T follicular helper cell (primary cell): ENCODE data around the gene ADRA1B.
A peak's percentile ranks its signal among the peaks of the same experiment; 100 is the strongest.
"Not testable (repeated sequence)": the region's sequence is repeated elsewhere in the genome, so short reads cannot be mapped to it uniquely, and the experiment has no call there.

Experiments used
- DNase-seq: peaks from one replicate; pipeline ENCODE4 v3.0.0-alpha.2; 2020; ENCODE audit warnings: low read depth

Gene ADRA1B

DNA sequence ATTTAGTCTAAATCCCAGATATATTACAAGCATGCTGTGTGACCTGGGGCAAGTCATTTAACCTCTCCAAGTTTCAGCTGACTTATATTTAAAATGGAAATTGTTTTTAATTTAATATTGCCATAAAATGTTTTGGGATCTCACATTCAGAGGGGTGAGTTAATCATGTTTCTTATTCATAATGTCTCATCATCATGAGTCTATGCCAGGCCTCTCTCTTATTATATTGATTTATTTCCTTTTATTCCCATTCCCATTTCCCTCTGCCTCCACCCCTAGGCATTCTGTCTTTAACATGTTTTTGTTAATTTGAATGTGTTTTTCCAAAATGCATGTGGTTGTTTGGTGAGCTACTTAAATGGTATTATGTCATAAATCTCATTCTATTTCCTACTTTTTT lies 53.7 kb downstream of the ADRA1B start:
- no peak for DNase-seq

- DNase-seq: no peak
These were observed 54.8 kb downstream of the ADRA1B start for GRCh38 chr5:159971038-159971437.

DNA sequence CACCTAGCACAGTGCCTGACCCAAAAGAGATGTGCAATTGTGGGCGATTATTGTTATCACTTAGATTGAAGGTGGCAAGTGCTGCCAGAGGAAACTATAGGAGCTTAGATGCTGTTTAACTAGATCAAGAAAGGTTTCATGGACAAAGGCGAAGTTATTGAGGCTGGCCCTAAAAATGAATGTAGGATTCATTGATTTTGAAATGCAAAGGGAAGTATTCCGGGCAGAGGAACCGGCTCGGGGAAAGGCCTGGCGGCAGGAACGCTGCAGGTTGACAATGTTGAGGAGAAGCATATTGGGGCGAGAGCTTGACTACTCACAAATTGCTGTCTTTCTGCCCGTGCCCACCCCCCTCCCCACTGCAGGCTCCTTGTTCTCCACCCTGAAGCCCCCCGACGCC lies 55.2 kb downstream of the ADRA1B start:
- DNase-seq: no peak

DNA sequence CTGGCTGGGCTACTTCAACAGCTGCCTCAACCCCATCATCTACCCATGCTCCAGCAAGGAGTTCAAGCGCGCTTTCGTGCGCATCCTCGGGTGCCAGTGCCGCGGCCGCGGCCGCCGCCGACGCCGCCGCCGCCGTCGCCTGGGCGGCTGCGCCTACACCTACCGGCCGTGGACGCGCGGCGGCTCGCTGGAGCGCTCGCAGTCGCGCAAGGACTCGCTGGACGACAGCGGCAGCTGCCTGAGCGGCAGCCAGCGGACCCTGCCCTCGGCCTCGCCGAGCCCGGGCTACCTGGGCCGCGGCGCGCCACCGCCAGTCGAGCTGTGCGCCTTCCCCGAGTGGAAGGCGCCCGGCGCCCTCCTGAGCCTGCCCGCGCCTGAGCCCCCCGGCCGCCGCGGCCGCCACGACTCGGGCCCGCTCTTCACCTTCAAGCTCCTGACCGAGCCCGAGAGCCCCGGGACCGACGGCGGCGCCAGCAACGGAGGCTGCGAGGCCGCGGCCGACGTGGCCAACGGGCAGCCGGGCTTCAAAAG lies 55.7 kb downstream of the ADRA1B start:
- DNase-seq: no peak

DNA sequence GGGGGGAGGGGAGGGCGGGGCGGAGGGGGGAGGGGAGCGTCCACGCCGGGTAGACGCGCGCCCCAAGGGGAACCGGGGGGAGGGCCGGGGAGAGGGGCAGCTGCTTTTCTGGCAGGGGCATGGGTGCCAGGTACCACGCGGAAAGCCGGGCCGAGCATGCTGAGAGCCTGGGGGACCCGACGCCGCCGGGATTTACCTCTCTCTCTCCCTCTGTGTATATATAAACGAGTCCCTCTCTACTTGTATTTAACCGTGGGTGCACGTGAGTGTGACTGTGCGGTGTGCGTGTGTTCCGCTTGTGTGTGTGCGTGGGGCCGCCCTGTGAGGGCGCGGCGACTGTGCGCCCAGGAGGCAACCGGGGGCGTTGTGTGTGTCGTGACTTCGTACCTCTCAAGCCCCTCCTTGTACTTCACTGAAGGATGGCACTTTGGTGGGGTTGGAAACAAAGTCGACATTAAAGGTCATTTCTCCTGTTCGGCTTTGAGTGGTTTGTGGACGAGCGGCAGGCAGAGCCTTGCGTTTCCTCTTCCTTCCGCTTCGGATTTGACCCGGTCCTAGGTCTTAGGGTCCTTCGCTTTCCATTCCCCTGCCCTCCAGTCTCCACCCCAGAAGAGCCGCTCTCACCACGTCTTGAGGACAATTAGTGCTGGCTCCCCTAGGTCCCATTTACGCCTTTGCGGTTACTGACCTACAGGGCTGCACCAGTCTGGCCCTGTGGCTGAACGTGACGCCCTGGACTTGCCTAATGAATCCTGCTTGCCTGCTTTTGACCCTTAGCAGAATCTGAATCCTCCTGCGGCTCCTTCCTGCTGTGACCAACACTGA lies 56.5 kb downstream of the ADRA1B start:
- no peak for DNase-seq

DNA sequence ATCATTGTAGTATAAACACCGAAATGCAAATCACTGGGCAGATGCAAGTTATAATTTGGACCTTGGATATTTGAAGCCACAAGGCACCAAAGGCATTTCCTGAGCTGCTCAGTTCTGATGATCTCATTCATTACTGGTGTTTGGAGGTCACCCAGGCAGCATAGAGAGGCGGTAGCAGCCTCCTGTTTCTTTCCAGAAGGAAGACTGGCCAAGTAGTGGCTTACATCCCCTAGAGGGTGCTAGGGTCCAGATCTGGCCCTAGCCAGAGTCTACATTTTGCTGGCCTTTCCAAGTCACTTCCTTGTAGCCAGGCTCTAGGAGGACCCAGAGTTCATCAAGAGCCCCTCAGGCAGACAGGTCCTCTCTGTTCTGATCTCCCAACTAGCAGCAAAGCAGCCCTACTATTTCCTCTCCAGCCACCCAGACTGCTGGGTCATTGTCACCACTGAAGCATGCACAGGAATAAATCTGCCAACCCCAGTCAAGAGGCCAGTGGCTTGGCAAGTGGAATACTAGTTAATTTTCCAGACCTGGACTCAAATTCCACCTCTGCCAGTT lies 59.3 kb downstream of the ADRA1B start:
- no peak for DNase-seq

- no peak for DNase-seq
These were observed 60.6 kb downstream of the ADRA1B start for GRCh38 chr5:159976921-159977320.

GRCh38 chr5:159978358-159978757 lies 62.1 kb downstream of the ADRA1B start:
- DNase-seq: no peak

DNA sequence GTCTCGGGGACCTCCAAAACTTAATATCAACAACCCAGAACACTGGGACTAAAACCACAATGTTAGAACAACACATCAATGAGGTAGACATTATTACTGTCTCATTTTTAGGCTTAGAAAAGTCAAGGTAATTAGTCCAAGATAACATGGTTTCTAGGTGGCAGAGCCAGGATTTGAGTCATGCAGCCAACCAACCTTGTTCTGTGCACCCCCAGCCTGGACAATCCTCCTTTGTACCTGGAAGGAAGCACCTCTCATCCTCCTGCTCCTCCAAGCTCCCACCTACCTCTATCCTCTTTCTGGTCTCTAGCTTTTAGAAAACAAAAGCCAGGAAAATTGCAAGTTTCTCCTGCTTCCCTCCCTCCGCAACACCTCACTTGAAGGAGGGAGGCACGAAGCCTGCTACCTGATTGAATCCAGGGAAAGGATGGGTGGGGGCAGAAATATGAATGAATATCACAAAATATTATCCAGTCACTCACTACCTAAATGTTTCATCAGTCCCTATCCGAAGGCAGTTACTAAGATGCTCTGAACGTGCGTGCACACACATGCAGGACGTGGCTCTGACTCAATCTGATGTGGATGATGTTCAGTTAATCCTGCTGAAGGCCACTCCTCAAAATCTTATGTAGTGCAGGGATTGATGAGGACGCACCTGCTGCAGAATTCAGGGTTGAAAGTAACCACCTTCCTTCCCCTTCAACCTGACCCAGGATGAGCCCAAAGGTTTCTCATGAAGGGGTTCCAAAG lies 66.3 kb downstream of the ADRA1B start:
- no peak for DNase-seq

GRCh38 chr5:159987031-159987674 lies 70.9 kb downstream of the ADRA1B start:
- DNase-seq: peak; percentile 48

GRCh38 chr5:159990506-159990905 lies 74.2 kb downstream of the ADRA1B start:
- no peak for DNase-seq

DNA sequence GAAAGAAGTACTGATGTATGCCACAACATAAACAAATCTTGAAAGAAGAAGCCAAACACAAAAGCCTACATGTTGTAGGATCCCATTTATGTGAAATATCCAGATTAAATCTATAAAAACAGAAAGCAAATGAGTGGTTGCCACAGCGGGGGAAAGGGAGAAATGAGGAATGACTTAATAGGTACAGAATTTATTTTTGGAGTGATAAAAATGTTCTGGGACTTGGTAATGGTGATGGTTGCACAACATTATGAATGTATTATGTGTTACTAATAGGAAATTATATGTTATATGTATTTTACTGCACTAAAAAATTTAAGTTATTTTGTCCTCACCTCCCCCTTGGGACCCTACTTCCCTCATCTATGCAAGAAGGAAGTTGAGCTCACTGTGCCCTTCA lies 76.3 kb downstream of the ADRA1B start:
- no peak for DNase-seq

GRCh38 chr5:159993194-159993593 lies 76.9 kb downstream of the ADRA1B start:
- DNase-seq: no peak

GRCh38 chr5:159995907-159996306 lies 79.6 kb downstream of the ADRA1B start:
- no peak for DNase-seq

- no peak for DNase-seq
These were observed 85.2 kb downstream of the ADRA1B start for GRCh38 chr5:160001457-160001856.

GRCh38 chr5:160007514-160007913 lies 91.2 kb downstream of the ADRA1B start:
- DNase-seq: no peak

DNA sequence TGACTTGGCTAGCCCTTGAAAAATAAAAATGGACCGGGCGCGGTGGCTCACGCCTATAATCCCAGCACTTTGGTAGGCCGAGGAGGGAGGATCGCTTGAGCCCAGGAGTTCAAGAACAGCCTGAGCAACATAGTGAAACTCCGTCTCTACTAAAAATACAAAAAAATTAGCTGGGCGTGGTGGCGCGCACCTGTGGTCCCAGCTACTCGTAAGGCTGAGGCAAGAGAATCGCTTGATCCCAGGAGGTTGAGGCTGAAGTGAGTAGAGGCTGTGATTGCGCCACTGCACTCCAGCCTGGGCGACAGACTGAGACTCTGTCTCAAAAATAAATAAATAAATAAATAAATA lies 92.2 kb downstream of the ADRA1B start:
- DNase-seq: not testable (repeated sequence)

DNA sequence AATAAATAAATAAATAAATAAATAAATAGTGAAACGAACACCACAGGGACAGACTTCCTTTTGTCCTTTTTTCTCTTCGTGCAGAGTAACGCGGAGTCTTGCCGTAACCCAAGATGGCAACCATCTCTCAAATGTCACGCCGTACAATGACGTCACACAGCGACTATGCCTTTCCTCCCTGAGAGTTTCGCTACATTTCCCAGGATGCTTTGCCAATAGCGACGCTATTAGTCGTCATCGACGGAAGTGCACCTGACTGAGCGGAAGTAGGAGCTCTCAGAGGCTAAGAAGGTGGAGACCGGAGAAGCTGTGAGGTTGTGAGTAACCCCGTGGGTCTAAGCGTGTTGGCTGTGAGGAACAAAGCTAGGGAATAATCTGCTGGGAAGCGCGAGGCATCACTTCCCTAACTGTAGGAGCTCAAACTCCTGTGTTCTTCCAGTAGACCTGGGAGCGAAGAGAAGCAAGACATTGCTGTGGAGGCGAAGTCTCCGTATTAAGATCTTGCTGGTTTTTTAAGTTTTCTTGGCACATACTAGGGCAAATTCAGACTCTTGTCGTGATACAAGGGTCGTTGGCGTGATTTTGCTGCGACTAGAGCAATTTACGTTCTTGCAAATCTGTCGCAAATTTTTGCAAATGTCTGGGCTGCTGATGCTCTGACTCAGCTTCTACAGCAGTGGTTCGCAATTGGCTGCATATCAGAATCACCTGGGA lies 92.8 kb downstream of the ADRA1B start, which contains the start of gene TTC1:
TSS of gene TTC1 (plus strand) at position 263 of the 714 bp plus-strand sequence. CDS start 1,390 bp downstream, outside the sequence.
- peak; percentile 92 for DNase-seq

DNA sequence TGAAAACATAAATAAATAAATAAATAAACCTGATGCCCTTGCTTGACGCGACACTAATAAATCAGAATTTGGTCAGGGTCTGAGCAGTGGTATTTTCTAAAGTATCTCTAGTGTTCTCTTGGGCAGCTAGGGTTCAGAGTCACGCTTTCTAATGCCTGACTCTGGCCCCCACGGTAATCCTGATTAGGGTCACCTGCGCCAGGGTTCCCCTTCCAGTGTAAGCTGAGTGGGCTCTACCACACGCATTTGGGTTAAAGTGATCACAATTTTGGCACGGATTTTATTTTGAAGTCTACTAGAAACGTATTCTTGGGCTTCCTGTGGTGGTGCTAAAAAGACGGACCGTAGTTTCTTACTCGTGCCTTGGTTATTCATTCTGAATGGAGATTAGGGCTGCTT lies 93.3 kb downstream of the ADRA1B start:
- no peak for DNase-seq

DNA sequence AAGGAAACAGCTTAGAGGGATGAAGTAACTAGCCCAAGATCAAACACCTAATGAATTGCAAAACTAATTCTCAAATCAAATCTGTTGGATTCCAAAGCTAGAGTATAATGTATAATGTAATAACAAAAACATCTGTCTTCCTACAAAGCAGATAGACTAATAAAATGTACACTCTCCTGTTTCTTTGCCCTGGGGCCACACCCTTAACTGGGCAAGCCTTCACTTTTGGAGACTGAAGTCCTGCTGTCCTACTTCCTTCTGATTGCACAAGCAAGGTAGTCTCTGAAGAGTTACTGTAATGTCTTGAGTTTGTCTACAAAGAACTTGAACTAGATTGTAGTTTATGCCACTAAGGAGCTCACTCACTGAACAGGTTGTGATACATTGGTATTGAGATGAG lies 95.2 kb downstream of the ADRA1B start:
- DNase-seq: no peak

DNA sequence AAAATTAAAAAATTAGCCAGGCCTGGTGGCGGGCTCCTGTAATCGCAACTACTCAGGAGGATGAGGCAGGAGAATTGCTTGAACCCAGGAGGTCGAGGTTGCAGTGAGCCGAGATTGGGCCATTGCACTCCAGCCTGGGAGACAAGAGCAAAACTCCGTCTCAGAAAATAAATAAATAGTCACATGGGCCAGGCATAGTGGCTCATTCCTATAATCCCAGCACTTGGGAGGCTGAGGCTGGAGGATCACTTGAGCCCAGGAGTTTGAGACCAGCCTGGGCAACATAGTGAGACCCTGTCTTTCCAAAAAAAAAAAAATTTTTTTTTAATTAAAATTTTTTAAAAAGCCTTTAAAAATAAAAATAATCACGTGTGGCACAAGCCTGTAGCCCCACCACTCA lies 97.9 kb downstream of the ADRA1B start:
- DNase-seq: not testable (repeated sequence)
